OCI-LY1 (cell line): Measurements from ENCODE around the gene LIPG.

Experiments
- H2AFZ ChIP-seq: fragments of 200-600 bp; sonication (generic), shearing (Covaris generic); 2 replicates; pipeline ENCODE4 v1.6.0; 2014; ENCODE audit warnings: antibody characterized with exemption, mild to moderate bottlenecking, low read length
- H3F3A ChIP-seq: fragments of 200-600 bp; sonication (generic), shearing (Covaris generic); 2 replicates; pipeline ENCODE4 v1.6.0; 2014; ENCODE audit warnings: mild to moderate bottlenecking, antibody characterized with exemption, low read length, moderate library complexity; ENCODE audit not compliant: insufficient read depth
- H3K27ac ChIP-seq: fragments of 200-600 bp; sonication (generic); 2 replicates; pipeline ENCODE4 v1.5.1; 2014; ENCODE audit warnings: low read length, mixed run types, mild to moderate bottlenecking, low read depth; ENCODE audit not compliant: poor library complexity, severe bottlenecking
- H3K27me3 ChIP-seq: fragments of 200-600 bp; sonication (generic); 2 replicates; pipeline ENCODE4 v1.6.0; 2014; ENCODE audit warnings: antibody characterized with exemption, mild to moderate bottlenecking, low read length, moderate library complexity; ENCODE audit not compliant: insufficient read depth
- H3K36me3 ChIP-seq: fragments of 200-600 bp; sonication (generic); 2 replicates; pipeline ENCODE4 v1.6.1; 2014; ENCODE audit warnings: mild to moderate bottlenecking, antibody characterized with exemption, low read length, moderate library complexity, mixed read lengths; ENCODE audit not compliant: insufficient read depth
- H3K4me1 ChIP-seq: fragments of 200-600 bp; sonication (generic); 2 replicates; pipeline ENCODE4 v1.5.1; 2014; ENCODE audit warnings: mild to moderate bottlenecking, low read length, moderate library complexity; ENCODE audit not compliant: insufficient read depth, severe bottlenecking
- H3K4me2 ChIP-seq: fragments of 200-600 bp; sonication (generic), shearing (Covaris generic); 2 replicates; pipeline ENCODE4 v1.6.1; 2014; ENCODE audit warnings: low read length
- H3K4me3 ChIP-seq: fragments of 200-600 bp; sonication (generic); 2 replicates; pipeline ENCODE4 v1.5.1; 2014; ENCODE audit warnings: low read length, low read depth, mild to moderate bottlenecking, mixed read lengths; ENCODE audit not compliant: poor library complexity, severe bottlenecking
- H3K79me2 ChIP-seq: fragments of 200-600 bp; shearing (Covaris generic); 2 replicates; pipeline ENCODE4 v1.6.1; 2016; ENCODE audit warnings: mixed run types, low read length, mixed read lengths; ENCODE audit not compliant: insufficient read depth
- H3K9ac ChIP-seq: fragments of 200-600 bp; sonication (generic), shearing (Covaris generic); 2 replicates; pipeline ENCODE4 v1.6.1; 2014; ENCODE audit warnings: mild to moderate bottlenecking, low read length, mixed read lengths
- H3K9me2 ChIP-seq: fragments of 200-600 bp; sonication (generic), shearing (Covaris generic); 2 replicates; pipeline ENCODE4 v1.6.1; 2014; ENCODE audit warnings: low read depth, mild to moderate bottlenecking, low read length, mixed read lengths
- H3K9me3 ChIP-seq: fragments of 200-600 bp; shearing (Covaris generic); 2 replicates; pipeline ENCODE4 v1.6.1; 2014; ENCODE audit warnings: low read length, mixed read lengths
- H4K20me1 ChIP-seq: fragments of 200-600 bp; sonication (generic), shearing (Covaris generic); 2 replicates; pipeline ENCODE4 v1.6.0; 2016; ENCODE audit warnings: mild to moderate bottlenecking, low read length; ENCODE audit not compliant: insufficient read depth
- EZH2 ChIP-seq: fragments of 200-600 bp; sonication (generic), shearing (Covaris generic); IDR thresholded peaks from 2 replicates; pipeline ENCODE4 v1.8.0; 2017; ENCODE audit warnings: borderline replicate concordance, mixed run types, mild to moderate bottlenecking, antibody characterized with exemption, low read length, moderate library complexity, mixed read lengths
- TF ChIP-seq, protein P1 (sequence below): fragments of 200-600 bp; sonication (generic), shearing (Covaris generic); IDR thresholded peaks from 2 replicates; pipeline ENCODE4 v1.5.1; 2017; ENCODE audit warnings: mild to moderate bottlenecking, antibody characterized with exemption, low read length, moderate library complexity, mixed read lengths

Gene LIPG

DNA sequence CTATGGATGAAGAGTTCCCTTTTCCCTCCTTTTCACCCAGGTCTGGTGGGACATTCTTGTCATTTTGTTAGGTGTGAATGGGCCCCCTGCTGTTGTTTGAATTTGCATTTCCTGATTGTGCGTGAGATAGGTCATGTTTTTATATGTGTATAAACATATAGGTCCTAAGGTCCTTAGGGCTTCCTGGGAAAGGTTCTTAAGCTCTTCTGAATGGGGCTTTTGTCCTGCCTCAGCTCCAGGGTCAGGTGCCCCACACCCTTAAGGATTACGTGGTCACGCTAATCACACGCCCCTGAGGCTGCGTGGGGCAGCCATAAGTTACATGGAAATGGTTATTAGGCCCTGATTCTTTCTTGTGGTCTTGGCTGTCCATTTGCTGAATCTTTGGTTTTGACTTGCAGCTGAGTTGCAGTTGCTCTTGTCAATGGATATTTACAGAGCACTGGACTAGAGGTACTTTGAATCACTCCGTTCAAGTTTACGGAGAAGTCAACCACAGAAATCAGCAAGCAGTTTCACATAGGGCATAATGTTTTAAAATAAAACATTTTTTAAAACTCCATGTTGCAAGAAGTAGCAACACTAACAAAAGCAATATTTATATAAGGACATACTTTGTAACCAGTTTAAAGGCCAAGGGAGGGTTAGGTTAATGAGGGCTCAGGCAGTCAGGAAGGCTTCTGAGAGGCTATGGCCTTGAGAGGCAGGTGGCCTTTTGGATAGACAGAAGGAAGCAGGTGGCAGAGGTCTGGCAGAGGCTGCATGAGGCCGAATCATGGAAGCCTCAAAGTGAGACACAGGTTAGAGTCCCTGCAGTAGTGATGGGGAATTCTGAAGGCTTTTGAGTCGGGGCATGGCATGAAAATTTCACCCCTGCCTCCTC is 24.2 kb downstream of the LIPG start:
- Histone ChIP-seq H2AFZ (no peak overlapping the region), H3K27ac (no peak overlapping the region), H3F3A (no peaks in the 10 kb centered on the region), H3K9me3 (no peaks in the 10 kb centered on the region), H3K9ac (no peak overlapping the region), H3K36me3 (peaks cover 92% of the 10 kb centered on the region), H3K4me1 (no peaks in the 10 kb centered on the region), H3K4me2 (no peak overlapping the region), H4K20me1 (no peaks in the 10 kb centered on the region), H3K9me2 (no peaks in the 10 kb centered on the region), H3K4me3 (no peak overlapping the region), H3K79me2 (no peaks in the 10 kb centered on the region), H3K27me3 (no peaks in the 10 kb centered on the region)
- no peak for TF ChIP-seq EZH2
- TF ChIP-seq, protein P1, sequence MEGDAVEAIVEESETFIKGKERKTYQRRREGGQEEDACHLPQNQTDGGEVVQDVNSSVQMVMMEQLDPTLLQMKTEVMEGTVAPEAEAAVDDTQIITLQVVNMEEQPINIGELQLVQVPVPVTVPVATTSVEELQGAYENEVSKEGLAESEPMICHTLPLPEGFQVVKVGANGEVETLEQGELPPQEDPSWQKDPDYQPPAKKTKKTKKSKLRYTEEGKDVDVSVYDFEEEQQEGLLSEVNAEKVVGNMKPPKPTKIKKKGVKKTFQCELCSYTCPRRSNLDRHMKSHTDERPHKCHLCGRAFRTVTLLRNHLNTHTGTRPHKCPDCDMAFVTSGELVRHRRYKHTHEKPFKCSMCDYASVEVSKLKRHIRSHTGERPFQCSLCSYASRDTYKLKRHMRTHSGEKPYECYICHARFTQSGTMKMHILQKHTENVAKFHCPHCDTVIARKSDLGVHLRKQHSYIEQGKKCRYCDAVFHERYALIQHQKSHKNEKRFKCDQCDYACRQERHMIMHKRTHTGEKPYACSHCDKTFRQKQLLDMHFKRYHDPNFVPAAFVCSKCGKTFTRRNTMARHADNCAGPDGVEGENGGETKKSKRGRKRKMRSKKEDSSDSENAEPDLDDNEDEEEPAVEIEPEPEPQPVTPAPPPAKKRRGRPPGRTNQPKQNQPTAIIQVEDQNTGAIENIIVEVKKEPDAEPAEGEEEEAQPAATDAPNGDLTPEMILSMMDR, result no peak

DNA sequence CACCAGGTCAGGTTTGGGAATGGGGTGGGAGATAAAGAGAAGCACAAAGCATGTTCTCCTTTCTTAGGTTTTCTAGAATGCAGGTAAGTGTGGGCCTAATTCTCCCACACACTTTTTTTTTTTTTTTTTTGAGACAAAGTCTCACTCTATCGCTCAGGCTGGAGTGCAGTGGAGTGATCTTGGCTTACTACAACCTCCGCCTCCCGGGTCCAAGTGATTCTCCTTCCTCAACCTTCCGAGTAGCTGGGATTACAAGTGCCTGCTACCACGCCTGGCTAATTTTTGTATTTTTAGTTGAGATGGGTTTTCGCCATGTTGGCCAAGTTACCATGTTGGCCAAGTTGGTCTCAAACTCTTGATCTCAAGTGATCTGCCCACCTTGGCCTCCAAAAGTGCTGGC is 26.3 kb downstream of the LIPG start:
- Histone ChIP-seq H3K27ac (no peak overlapping the region), H4K20me1 (no peaks in the 10 kb centered on the region), H3K9me2 (no peaks in the 10 kb centered on the region), H3K4me3 (no peak overlapping the region), H3K9me3 (no peaks in the 10 kb centered on the region), H3K36me3 (peaks cover 85% of the 10 kb centered on the region), H3K4me1 (no peaks in the 10 kb centered on the region), H3K27me3 (no peaks in the 10 kb centered on the region), H3F3A (no peaks in the 10 kb centered on the region), H2AFZ (no peak overlapping the region), H3K79me2 (no peaks in the 10 kb centered on the region), H3K9ac (no peak overlapping the region), H3K4me2 (no peak overlapping the region)
- no peak for TF ChIP-seq EZH2
- TF ChIP-seq, protein P1, result no peak

GRCh38 chr18:49588971-49589370 is 27.1 kb downstream of the LIPG start:
- Histone ChIP-seq H3K27ac (no peak overlapping the region), H3K4me2 (no peak overlapping the region), H3K36me3 (peaks cover 77% of the 10 kb centered on the region), H3K9me2 (no peaks in the 10 kb centered on the region), H2AFZ (no peak overlapping the region), H3K4me1 (no peaks in the 10 kb centered on the region), H3K9ac (no peak overlapping the region), H3K27me3 (no peaks in the 10 kb centered on the region), H4K20me1 (no peaks in the 10 kb centered on the region), H3K9me3 (no peaks in the 10 kb centered on the region), H3K4me3 (no peak overlapping the region), H3K79me2 (no peaks in the 10 kb centered on the region), H3F3A (no peaks in the 10 kb centered on the region)
- no peak for TF ChIP-seq EZH2
- TF ChIP-seq, protein P1, result no peak
